Fibroblast of lung (primary cell): ENCODE measurements around the gene LRMDA.

Experiments
- CTCF ChIP-seq, 2 donors: IDR thresholded peaks in 1 of 2; conservative IDR thresholded peaks in 1 of 2; 1 replicate in 1 of 2; 2 replicates in 1 of 2; pipeline ENCODE4 v1.5.1; 2011 to 2012; ENCODE audit warnings: low read length in 2 of 2, control low read depth in 1 of 2, inconsistent platforms in 1 of 2, low read depth in 1 of 2, mild to moderate bottlenecking in 1 of 2
- EZH2 ChIP-seq: IDR thresholded peaks from 2 replicates; pipeline ENCODE4 v1.5.1; 2012; ENCODE audit warnings: low read length, control low read depth, mild to moderate bottlenecking; ENCODE audit errors: missing control alignments

- TF ChIP-seq CTCF (conservative IDR thresholded peaks at IDR 0.05 in 1 of 2, IDR thresholded peaks at IDR 0.05 in 1 of 2; ENCODE audit: low read depth in 1 of 2, low read length in 2 of 2) (no peak), EZH2 (no peak)
Observed at GRCh38 chr10:75803121-75803520, 371.7 kb downstream of the LRMDA start.
